HepG2 (cell line): ENCODE measurements around the gene ACOT2. TPM values are rescaled to one million over a fixed set of nuclear protein-coding genes. Genes with fewer than 3 reads are reported as not detected.
"Not testable (repeated sequence)": the region's sequence is repeated elsewhere in the genome, so short reads cannot be mapped to it uniquely, and the experiment has no call there.

Source experiments
- BCL6 ChIP-seq: IDR thresholded peaks from 2 replicates; pipeline ENCODE4 v1.6.1; 2016; ENCODE audit warnings: missing genetic modification reagents, missing compliant biosample characterization
- ETV5 ChIP-seq: IDR thresholded peaks from 2 replicates; pipeline ENCODE4 v1.6.1; 2018; ENCODE audit warnings: missing biosample characterization, missing genetic modification reagents, inconsistent platforms, borderline replicate concordance
- FOXA3 ChIP-seq: IDR thresholded peaks from 2 replicates; pipeline ENCODE4 v1.6.1; 2016; ENCODE audit warnings: missing genetic modification reagents, missing compliant biosample characterization
- HES4 ChIP-seq: sonication (generic); formaldehyde crosslinking; IDR thresholded peaks from 2 replicates; pipeline ENCODE4 v1.9.0; 2021; ENCODE audit warnings: mild to moderate bottlenecking, missing genetic modification reagents, borderline replicate concordance
- HOXA3 ChIP-seq: sonication (generic); formaldehyde crosslinking; IDR thresholded peaks from 2 replicates; pipeline ENCODE4 v1.5.0; 2020; ENCODE audit warnings: missing genetic modification reagents
- JUN ChIP-seq: sonication (generic); formaldehyde crosslinking; IDR thresholded peaks from 2 replicates; pipeline ENCODE4 v1.4.0; 2020; ENCODE audit warnings: mild to moderate bottlenecking, missing genetic modification reagents
- KDM2A ChIP-seq: sonication (generic); formaldehyde crosslinking; IDR thresholded peaks from 2 replicates; pipeline ENCODE4 v1.4.0; 2020; ENCODE audit warnings: low read depth, missing genetic modification reagents, borderline replicate concordance
- NR2F1 ChIP-seq, 2 experiments: fragments of 450-650 bp in 1 of 2; formaldehyde crosslinking in 1 of 2; IDR thresholded peaks; 2 replicates each; pipeline versions ENCODE4 v1.5.0 to v1.6.1; 2016 to 2020; ENCODE audit warnings: mild to moderate bottlenecking in 1 of 2, missing compliant biosample characterization in 1 of 2, missing genetic modification reagents in 1 of 2, moderate library complexity in 1 of 2
- REL ChIP-seq: sonication (generic); formaldehyde crosslinking; conservative IDR thresholded peaks from 2 replicates; pipeline ENCODE4 v1.8.0; 2022; ENCODE audit warnings: mild to moderate bottlenecking, missing genetic modification reagents, moderate library complexity
- SOX13 ChIP-seq, 3 experiments: fragments of 450-650 bp in 1 of 3; sonication (generic) in 1 of 3; formaldehyde crosslinking in 1 of 3; IDR thresholded peaks in 2 of 3; conservative IDR thresholded peaks in 1 of 3; 2 replicates each; pipeline versions ENCODE4 v1.5.0 to v1.6.1; 2016 to 2020; ENCODE audit warnings: antibody characterized with exemption in 1 of 3, mild to moderate bottlenecking in 1 of 3, missing compliant biosample characterization in 1 of 3, missing genetic modification reagents in 1 of 3, moderate library complexity in 1 of 3
- TAF1 ChIP-seq: sonication (generic); formaldehyde crosslinking; IDR thresholded peaks from 2 replicates; pipeline ENCODE4 v1.4.0; 2020; ENCODE audit warnings: missing genetic modification reagents
- TOPORS ChIP-seq: sonication (generic); formaldehyde crosslinking; IDR thresholded peaks from 2 replicates; pipeline ENCODE4 v1.8.0; 2023; ENCODE audit warnings: mild to moderate bottlenecking, missing genetic modification reagents
- ZFP82 ChIP-seq: sonication (generic); formaldehyde crosslinking; IDR thresholded peaks from 2 replicates; pipeline ENCODE4 v1.5.1; 2020; ENCODE audit warnings: mild to moderate bottlenecking, missing genetic modification reagents, borderline replicate concordance
- ZMYM3 ChIP-seq: sonication (generic); formaldehyde crosslinking; IDR thresholded peaks from 2 replicates; pipeline ENCODE4 v1.5.1; 2020; ENCODE audit warnings: mild to moderate bottlenecking, missing genetic modification reagents
- ZNF121 ChIP-seq: sonication (generic); formaldehyde crosslinking; IDR thresholded peaks from 2 replicates; pipeline ENCODE4 v1.5.0; 2020; ENCODE audit warnings: mild to moderate bottlenecking, missing genetic modification reagents
- ZNF138 ChIP-seq: sonication (generic); formaldehyde crosslinking; IDR thresholded peaks from 2 replicates; pipeline ENCODE4 v1.5.0; 2020; ENCODE audit warnings: mild to moderate bottlenecking, low read depth, missing genetic modification reagents
- ZNF776 ChIP-seq: sonication (generic); formaldehyde crosslinking; IDR thresholded peaks from 2 replicates; pipeline ENCODE4 v1.4.0; 2020; ENCODE audit warnings: mild to moderate bottlenecking, missing genetic modification reagents
- ZSCAN25 ChIP-seq: sonication (generic); formaldehyde crosslinking; IDR thresholded peaks from 2 replicates; pipeline ENCODE4 v1.8.0; 2022; ENCODE audit warnings: mild to moderate bottlenecking, missing genetic modification reagents
- polyA plus RNA-seq, 8 experiments: library from polyadenylated mRNA; depleted of rRNA in 3 of 8; stranded (reverse) in 7 of 8; unstranded in 1 of 8; fragments of >200 nt; fragmentation: Illumina TruSeq in 4 of 8; extraction: Trizol in 4 of 8; gene quantifications; 2 replicates each; pipeline versions ENCODE4 v1.2.1 to v1.2.3, GENCODE V29; 2011 to 2016; ENCODE audit warnings: low read depth in 4 of 8, missing spikeins in 1 of 8, mixed read lengths in 1 of 8; ENCODE audit not compliant: insufficient read depth in 1 of 8
- total RNA-seq, 5 experiments: library from RNA; depleted of rRNA; stranded (reverse); fragments of >200 nt; fragmentation: Illumina TruSeq; extraction: Trizol; gene quantifications; 2 replicates each; pipeline ENCODE4 v1.2.3, GENCODE V29; 2016; ENCODE audit warnings: low read depth in 1 of 5
- TF ChIP-seq, protein P1 (sequence below): sonication (generic); formaldehyde crosslinking; conservative IDR thresholded peaks from 2 replicates; pipeline ENCODE4 v1.4.0; 2020; ENCODE audit warnings: missing genetic modification reagents
- TF ChIP-seq, protein P2 (sequence below): sonication (generic); formaldehyde crosslinking; IDR thresholded peaks from 2 replicates; pipeline ENCODE4 v1.4.0; 2020; ENCODE audit warnings: missing genetic modification reagents, low read depth, mild to moderate bottlenecking, borderline replicate concordance
- TF ChIP-seq, protein P3 (sequence below): sonication (generic); formaldehyde crosslinking; IDR thresholded peaks from 2 replicates; pipeline ENCODE4 v1.8.0; 2022; ENCODE audit warnings: mild to moderate bottlenecking, missing genetic modification reagents, moderate library complexity

ACOT2 gene
- total and polyA plus RNA-seq, 2 of the 13 experiments (the other 11 are each of a cell fraction or from before 2014, with no cell fraction given) = 60.0 to 110 TPM

DNA sequence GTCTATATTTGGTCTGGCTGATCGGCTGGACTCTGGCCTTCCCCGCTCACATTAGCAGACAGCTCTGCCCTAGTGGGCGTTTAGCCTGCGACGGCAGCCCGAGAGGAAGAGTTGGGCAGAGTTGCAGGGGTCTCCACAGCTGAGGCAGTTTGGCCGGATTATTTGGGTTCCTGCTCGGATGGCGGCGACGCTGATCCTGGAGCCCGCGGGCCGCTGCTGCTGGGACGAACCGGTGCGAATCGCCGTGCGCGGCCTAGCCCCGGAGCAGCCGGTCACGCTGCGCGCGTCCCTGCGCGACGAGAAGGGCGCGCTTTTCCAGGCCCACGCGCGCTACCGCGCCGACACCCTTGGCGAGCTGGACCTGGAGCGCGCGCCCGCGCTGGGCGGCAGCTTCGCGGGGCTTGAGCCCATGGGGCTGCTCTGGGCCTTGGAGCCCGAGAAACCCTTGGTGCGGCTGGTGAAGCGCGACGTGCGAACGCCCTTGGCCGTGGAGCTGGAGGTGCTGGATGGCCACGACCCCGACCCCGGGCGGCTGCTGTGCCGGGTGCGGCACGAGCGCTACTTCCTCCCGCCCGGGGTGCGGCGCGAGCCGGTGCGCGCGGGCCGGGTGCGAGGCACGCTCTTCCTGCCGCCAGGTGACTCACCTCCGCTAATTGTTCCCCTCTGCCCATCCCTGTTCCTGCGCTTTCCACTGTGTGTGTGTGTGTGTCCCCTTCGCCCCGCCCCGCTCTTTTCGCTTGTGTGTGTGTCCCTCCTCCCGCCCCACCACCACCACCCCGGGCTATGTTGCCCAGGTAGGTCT, 31.6 kb upstream of the ACOT2 start (continued):
- TF ChIP-seq TOPORS (CRISPR knock-in tag) = peak; percentile 44; the same call in 1 of the 2 replicates
- 0 out of 2 replicates have a peak, but pooled peaks have one; percentile 17 for TF ChIP-seq REL (CRISPR knock-in tag)
- TF ChIP-seq ZNF121 (CRISPR knock-in tag) = 0 out of 2 replicates have a peak, but pooled peaks have one; percentile 4
- peak; percentile 48; the same call in 1 of the 2 replicates for TF ChIP-seq KDM2A (CRISPR knock-in tag)
- TF ChIP-seq SOX13 (IDR thresholded peaks at IDR 0.05) = not testable (repeated sequence)
- TF ChIP-seq SOX13 (CRISPR knock-in tag; conservative IDR thresholded peaks at IDR 0.05 in 1 of 2, IDR thresholded peaks at IDR 0.05 in 1 of 2) = peak in 1 of 2 experiments; percentile 52; a peak in 1 of 4 replicates
- 0 out of 2 replicates have a peak, but pooled peaks have one; percentile 19 for TF ChIP-seq FOXA3 (CRISPR knock-in tag)
- 0 out of 2 replicates have a peak, but pooled peaks have one; percentile 25 for TF ChIP-seq ZFP82 (CRISPR knock-in tag)
- TF ChIP-seq, protein P1, sequence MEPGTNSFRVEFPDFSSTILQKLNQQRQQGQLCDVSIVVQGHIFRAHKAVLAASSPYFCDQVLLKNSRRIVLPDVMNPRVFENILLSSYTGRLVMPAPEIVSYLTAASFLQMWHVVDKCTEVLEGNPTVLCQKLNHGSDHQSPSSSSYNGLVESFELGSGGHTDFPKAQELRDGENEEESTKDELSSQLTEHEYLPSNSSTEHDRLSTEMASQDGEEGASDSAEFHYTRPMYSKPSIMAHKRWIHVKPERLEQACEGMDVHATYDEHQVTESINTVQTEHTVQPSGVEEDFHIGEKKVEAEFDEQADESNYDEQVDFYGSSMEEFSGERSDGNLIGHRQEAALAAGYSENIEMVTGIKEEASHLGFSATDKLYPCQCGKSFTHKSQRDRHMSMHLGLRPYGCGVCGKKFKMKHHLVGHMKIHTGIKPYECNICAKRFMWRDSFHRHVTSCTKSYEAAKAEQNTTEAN = 0 out of 2 replicates have a peak, but pooled peaks have one; percentile 40
- peak; percentile 97 for TF ChIP-seq ZSCAN25
- TF ChIP-seq TAF1 = peak; percentile 73
- TF ChIP-seq NR2F1 (CRISPR knock-in tag; IDR thresholded peaks at IDR 0.05) = peak in 1 of 2 experiments; percentile 55; a peak in 2 of 4 replicates
- TF ChIP-seq ZNF776 (CRISPR knock-in tag) = peak; percentile 70; the same call in 1 of the 2 replicates
- 0 out of 2 replicates have a peak, but pooled peaks have one; percentile 3 for TF ChIP-seq BCL6 (CRISPR knock-in tag)
- TF ChIP-seq, protein P2, sequence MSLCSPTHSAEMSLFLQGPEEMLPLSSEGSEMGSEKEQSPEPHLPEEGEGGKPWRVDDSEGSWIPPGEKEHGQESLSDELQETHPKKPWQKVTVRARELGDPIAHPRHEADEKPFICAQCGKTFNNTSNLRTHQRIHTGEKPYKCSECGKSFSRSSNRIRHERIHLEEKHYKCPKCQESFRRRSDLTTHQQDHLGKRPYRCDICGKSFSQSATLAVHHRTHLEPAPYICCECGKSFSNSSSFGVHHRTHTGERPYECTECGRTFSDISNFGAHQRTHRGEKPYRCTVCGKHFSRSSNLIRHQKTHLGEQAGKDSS (CRISPR knock-in tag) = peak; percentile 21; the same call in 1 of the 2 replicates
- peak; percentile 16; the same call in 1 of the 2 replicates for TF ChIP-seq JUN
- peak; percentile 58; the same call in 1 of the 2 replicates for TF ChIP-seq ZNF138
- TF ChIP-seq, protein P3, sequence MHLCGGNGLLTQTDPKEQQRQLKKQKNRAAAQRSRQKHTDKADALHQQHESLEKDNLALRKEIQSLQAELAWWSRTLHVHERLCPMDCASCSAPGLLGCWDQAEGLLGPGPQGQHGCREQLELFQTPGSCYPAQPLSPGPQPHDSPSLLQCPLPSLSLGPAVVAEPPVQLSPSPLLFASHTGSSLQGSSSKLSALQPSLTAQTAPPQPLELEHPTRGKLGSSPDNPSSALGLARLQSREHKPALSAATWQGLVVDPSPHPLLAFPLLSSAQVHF = peak; percentile 63; the same call in 1 of the 2 replicates
- peak; percentile 4; the same call in 1 of the 2 replicates for TF ChIP-seq HOXA3 (CRISPR knock-in tag)
- TF ChIP-seq ZMYM3 (CRISPR knock-in tag) = 0 out of 2 replicates have a peak, but pooled peaks have one; percentile 8
- peak; percentile 65 for TF ChIP-seq ETV5 (CRISPR knock-in tag)
- peak; percentile 36; the same call in 1 of the 2 replicates for TF ChIP-seq HES4 (CRISPR knock-in tag)
